WTC11 (cell line): ENCODE measurements around the gene SMOC2. TPM values are rescaled to one million over a fixed set of nuclear protein-coding genes. Genes with fewer than 3 reads are reported as not detected.

Experiments
- ATAC-seq: fragments of 200-7000 bp; cut with Tn5 transposase; 2 replicates; pipeline ENCODE4 v1.10.0; 2021; ENCODE audit warnings: mild to moderate bottlenecking, moderate library complexity
- CTCF ChIA-PET: fragments of 300-600 bp; sonication (Branson Sonifier 250); formaldehyde crosslinking; loops from one replicate; lab custom pipeline; 2021; ENCODE audit warnings: antibody characterized with exemption; lab: Charles Lee
- POLR2A ChIA-PET: fragments of 350-600 bp; sonication (Branson Sonifier 250); formaldehyde crosslinking; loops from one replicate; lab custom pipeline; 2021; ENCODE audit warnings: antibody characterized with exemption; lab: Charles Lee
- DNase-seq: peaks from one replicate; pipeline ENCODE4 v3.0.0; 2021; ENCODE audit warnings: low spot score
- H3K27ac Mint-ChIP-seq: 2 replicates; pipeline ENCODE4 v1.8.0; 2021; ENCODE audit warnings: mixed read lengths
- H3K27me3 Mint-ChIP-seq: 2 replicates; pipeline ENCODE4 v1.8.0; 2021; ENCODE audit warnings: low read depth, mild to moderate bottlenecking, moderate library complexity, mixed read lengths
- H3K36me3 Mint-ChIP-seq: 2 replicates; pipeline ENCODE4 v1.8.0; 2021; ENCODE audit warnings: mixed read lengths
- H3K4me1 Mint-ChIP-seq: 2 replicates; pipeline ENCODE4 v1.8.0; 2022; ENCODE audit warnings: mixed read lengths
- H3K4me3 Mint-ChIP-seq: 2 replicates; pipeline ENCODE4 v1.8.0; 2021; ENCODE audit warnings: mild to moderate bottlenecking, moderate library complexity, mixed read lengths
- H3K9me3 Mint-ChIP-seq: 2 replicates; pipeline ENCODE4 v1.8.0; 2021; ENCODE audit warnings: mixed read lengths
- CREB1 ChIP-seq: sonication (generic); formaldehyde crosslinking; IDR thresholded peaks from 2 replicates; pipeline ENCODE4 v1.8.0; 2023; ENCODE audit warnings: mild to moderate bottlenecking, missing genetic modification reagents
- CREM ChIP-seq: sonication (generic); formaldehyde crosslinking; IDR thresholded peaks from 2 replicates; pipeline ENCODE4 v1.8.1; 2022; ENCODE audit warnings: mild to moderate bottlenecking, missing genetic modification reagents, moderate library complexity
- ELF4 ChIP-seq: sonication (generic); formaldehyde crosslinking; IDR thresholded peaks from 2 replicates; pipeline ENCODE4 v1.8.1; 2022; ENCODE audit warnings: low read depth, mild to moderate bottlenecking, moderate library complexity, missing genetic modification reagents
- FOXP1 ChIP-seq: sonication (generic); formaldehyde crosslinking; IDR thresholded peaks from 2 replicates; pipeline ENCODE4 v1.8.0; 2022; ENCODE audit warnings: missing genetic modification reagents, mild to moderate bottlenecking, moderate library complexity, borderline replicate concordance
- IRF2 ChIP-seq: sonication (generic); formaldehyde crosslinking; IDR thresholded peaks from 2 replicates; pipeline ENCODE4 v1.8.0; 2022; ENCODE audit warnings: low read depth, missing genetic modification reagents, borderline replicate concordance
- KAT7 ChIP-seq: sonication (generic); formaldehyde crosslinking; IDR thresholded peaks from 2 replicates; pipeline ENCODE4 v1.8.1; 2023; ENCODE audit warnings: missing genetic modification reagents, mild to moderate bottlenecking, borderline replicate concordance
- NFE2L1 ChIP-seq: sonication (generic); formaldehyde crosslinking; IDR thresholded peaks from 2 replicates; pipeline ENCODE4 v1.8.1; 2023; ENCODE audit warnings: missing genetic modification reagents
- SMAD4 ChIP-seq: sonication (generic); formaldehyde crosslinking; IDR thresholded peaks from 2 replicates; pipeline ENCODE4 v1.8.0; 2022; ENCODE audit warnings: mild to moderate bottlenecking, missing genetic modification reagents
- SOX15 ChIP-seq: fragments of 250-450 bp; sonication (Bioruptor Pico); IDR thresholded peaks from 2 replicates; pipeline ENCODE4 v1.9.0; 2021; ENCODE audit warnings: mild to moderate bottlenecking
- TEAD1 ChIP-seq: sonication (generic); formaldehyde crosslinking; IDR thresholded peaks from 2 replicates; pipeline ENCODE4 v1.8.0; 2022; ENCODE audit warnings: mild to moderate bottlenecking, missing genetic modification reagents
- TP53 ChIP-seq: sonication (generic); formaldehyde crosslinking; IDR thresholded peaks from 2 replicates; pipeline ENCODE4 v1.8.1; 2023; ENCODE audit warnings: mild to moderate bottlenecking, missing genetic modification reagents
- ZBTB21 ChIP-seq: sonication (generic); formaldehyde crosslinking; IDR thresholded peaks from 2 replicates; pipeline ENCODE4 v1.8.1; 2023; ENCODE audit warnings: mild to moderate bottlenecking, missing genetic modification reagents, borderline replicate concordance
- ZNF396 ChIP-seq: fragments of 250-450 bp; sonication (Bioruptor Pico); IDR thresholded peaks from 2 replicates; pipeline ENCODE4 v1.8.0; 2021; ENCODE audit warnings: mild to moderate bottlenecking, moderate library complexity, borderline replicate concordance
- ZNF416 ChIP-seq: fragments of 250-450 bp; sonication (Bioruptor Pico); IDR thresholded peaks from 2 replicates; pipeline ENCODE4 v1.9.0; 2021; ENCODE audit warnings: mild to moderate bottlenecking, inconsistent platforms
- ZNF423 ChIP-seq: fragments of 250-450 bp; sonication (Bioruptor Pico); IDR thresholded peaks from 2 replicates; pipeline ENCODE4 v2.1.2; 2022; ENCODE audit warnings: mild to moderate bottlenecking, moderate library complexity
- ZNF671 ChIP-seq: fragments of 250-450 bp; sonication (Bioruptor Pico); IDR thresholded peaks from 2 replicates; pipeline ENCODE4 v1.8.0; 2021; ENCODE audit warnings: mild to moderate bottlenecking
- total RNA-seq: library from RNA; stranded (reverse); gene quantifications from 3 replicates; pipeline ENCODE4 v1.2.3, GENCODE V29; 2021
- TF ChIP-seq, protein P1 (sequence below): sonication (generic); formaldehyde crosslinking; conservative IDR thresholded peaks from 2 replicates; pipeline ENCODE4 v1.8.1; 2022; ENCODE audit warnings: mild to moderate bottlenecking, missing genetic modification reagents
- TF ChIP-seq, protein P2 (sequence below): fragments of 250-450 bp; sonication (Bioruptor Pico); conservative IDR thresholded peaks from 2 replicates; pipeline ENCODE4 v1.9.0; 2021; ENCODE audit warnings: mild to moderate bottlenecking
- TF ChIP-seq, protein P3 (sequence below): sonication (generic); formaldehyde crosslinking; IDR thresholded peaks from 2 replicates; pipeline ENCODE4 v1.8.0; 2022; ENCODE audit warnings: mild to moderate bottlenecking, missing genetic modification reagents
- TF ChIP-seq, protein P4 (sequence below): sonication (generic); formaldehyde crosslinking; IDR thresholded peaks from 2 replicates; pipeline ENCODE4 v1.8.0; 2023; ENCODE audit warnings: missing genetic modification reagents
- TF ChIP-seq, protein P5 (sequence below): fragments of 250-450 bp; sonication (Bioruptor Pico); IDR thresholded peaks from 2 replicates; pipeline ENCODE4 v1.9.0; 2021; ENCODE audit warnings: moderate library complexity, mild to moderate bottlenecking, inconsistent platforms, borderline replicate concordance

Gene SMOC2
- total RNA-seq, 1 experiment from 2014 or later, result 3.9 TPM

DNA sequence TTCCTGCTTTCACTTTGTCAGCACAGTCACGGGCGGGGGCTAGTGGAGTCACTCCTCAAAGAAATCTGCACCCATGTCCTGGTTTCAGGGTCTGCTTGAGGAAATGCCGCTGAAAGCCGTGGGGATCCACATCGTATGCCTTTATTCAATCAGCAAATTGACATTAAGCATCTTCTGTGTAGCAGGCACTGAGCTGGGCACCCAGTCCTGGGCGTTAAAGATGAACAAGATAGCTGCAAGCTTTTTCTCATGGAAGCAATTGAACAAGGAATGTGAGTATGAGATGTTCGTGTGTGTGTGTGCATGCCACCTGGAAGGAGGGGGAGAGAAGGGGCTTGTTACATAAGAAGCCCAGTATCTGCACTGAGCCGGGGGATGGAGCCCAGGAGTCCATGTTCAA is 243.9 kb downstream of the SMOC2 start:
- Mint-ChIP-seq H3K4me1 (peaks cover 48% of the 10 kb centered on the region), H3K27ac (no peak overlapping the region), H3K36me3 (peaks cover 7% of the 10 kb centered on the region), H3K4me3 (no peak overlapping the region), H3K9me3 (peaks cover 20% of the 10 kb centered on the region), H3K27me3 (no peaks in the 10 kb centered on the region; the same call in 1 of the 2 replicates)
- TF ChIP-seq ZBTB21 (CRISPR knock-in tag) (no peak), ELF4 (CRISPR knock-in tag) (no peak), KAT7 (no peak), SOX15 (no peak), ZNF396 (CRISPR knock-in tag) (no peak), IRF2 (CRISPR knock-in tag) (no peak), SMAD4 (CRISPR knock-in tag) (no peak), TP53 (no peak), FOXP1 (CRISPR knock-in tag) (no peak)
- TF ChIP-seq, protein P1, sequence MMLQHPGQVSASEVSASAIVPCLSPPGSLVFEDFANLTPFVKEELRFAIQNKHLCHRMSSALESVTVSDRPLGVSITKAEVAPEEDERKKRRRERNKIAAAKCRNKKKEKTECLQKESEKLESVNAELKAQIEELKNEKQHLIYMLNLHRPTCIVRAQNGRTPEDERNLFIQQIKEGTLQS, result no peak
- TF ChIP-seq, protein P2, sequence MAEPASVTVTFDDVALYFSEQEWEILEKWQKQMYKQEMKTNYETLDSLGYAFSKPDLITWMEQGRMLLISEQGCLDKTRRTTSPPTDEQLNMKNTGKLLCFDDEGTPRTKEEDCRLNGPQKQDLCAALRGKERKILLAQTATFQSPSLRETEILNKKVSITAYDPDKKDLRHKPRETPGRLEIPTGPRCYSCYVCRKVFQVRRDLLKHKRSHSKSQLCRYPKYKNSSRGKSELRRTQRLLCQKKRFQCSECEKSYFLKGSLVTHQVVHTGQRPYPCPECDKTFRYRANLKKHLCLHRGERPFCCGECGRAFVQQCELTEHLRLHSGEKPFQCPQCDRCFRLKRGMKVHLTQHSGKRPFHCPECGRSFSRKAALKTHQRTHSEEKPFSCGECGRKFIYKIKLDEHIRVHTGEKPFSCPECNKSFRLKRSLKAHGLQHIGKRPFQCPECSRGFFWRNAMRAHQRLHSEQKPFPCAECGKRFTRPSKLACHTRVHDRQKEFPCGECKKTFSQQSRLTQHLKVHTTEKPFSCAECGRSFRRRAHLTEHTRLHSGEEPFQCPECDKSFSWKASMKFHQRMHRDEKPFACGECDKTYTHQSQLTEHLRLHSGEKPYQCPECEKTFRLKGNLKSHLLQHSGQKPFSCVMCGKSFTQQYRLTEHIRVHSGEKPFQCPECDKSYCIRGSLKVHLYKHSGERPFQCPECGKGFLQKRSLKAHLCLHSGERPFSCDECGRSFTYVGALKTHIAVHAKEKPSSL, result no peak
- TF ChIP-seq, protein P3, sequence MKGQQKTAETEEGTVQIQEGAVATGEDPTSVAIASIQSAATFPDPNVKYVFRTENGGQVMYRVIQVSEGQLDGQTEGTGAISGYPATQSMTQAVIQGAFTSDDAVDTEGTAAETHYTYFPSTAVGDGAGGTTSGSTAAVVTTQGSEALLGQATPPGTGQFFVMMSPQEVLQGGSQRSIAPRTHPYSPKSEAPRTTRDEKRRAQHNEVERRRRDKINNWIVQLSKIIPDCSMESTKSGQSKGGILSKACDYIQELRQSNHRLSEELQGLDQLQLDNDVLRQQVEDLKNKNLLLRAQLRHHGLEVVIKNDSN, result no peak
- ATAC-seq (no peak), DNase-seq (no peak)
- ChIA-PET POLR2A (no interaction called here), CTCF (no interaction called here)

DNA sequence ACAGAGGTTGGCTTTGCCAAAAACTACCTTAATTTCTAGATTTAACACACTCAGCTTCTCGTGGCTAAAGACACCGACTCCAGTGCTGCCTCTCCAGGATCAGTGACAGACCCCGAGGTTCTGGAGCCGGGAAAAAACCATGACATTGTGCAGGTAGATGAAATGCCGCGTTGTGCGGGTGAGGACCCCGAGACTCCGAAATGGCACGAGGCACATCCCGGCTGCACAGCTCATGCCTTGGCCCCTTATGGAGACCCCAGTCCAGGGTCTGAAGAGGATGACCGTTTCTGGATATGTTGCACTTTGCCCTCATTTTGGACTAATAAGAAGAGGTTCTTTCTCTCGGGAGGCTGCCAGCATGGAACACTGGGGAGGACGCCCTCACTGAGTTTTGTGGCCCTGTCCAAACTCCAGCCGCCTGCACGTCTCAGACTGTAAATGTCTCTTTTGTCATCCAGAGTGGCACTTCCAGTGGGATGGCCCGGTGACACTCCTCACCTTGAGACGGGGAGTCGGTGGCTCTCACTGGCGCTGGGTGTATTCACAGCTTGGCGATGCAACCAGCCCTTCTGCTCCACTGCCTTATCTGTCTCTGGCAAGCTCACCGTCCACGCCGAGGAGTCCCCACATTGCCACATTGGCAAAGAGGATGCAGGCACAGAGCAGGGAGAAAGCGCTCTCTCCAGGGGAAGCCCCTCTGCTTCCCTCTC is 245.2 kb downstream of the SMOC2 start:
- ChIA-PET POLR2A (no interaction called here), CTCF (no interaction called here)
- Mint-ChIP-seq H3K9me3 (peaks cover 10% of the 10 kb centered on the region), H3K4me3 (no peak overlapping the region), H3K4me1 (peaks cover 48% of the 10 kb centered on the region), H3K27ac (no peak overlapping the region), H3K27me3 (no peaks in the 10 kb centered on the region; the same call in 1 of the 2 replicates), H3K36me3 (peaks cover 3% of the 10 kb centered on the region; the same call in 1 of the 2 replicates)
- ATAC-seq (no peak), DNase-seq (no peak)
- no peak for TF ChIP-seq ZNF671 (CRISPR knock-in tag)
- no peak for TF ChIP-seq NFE2L1 (CRISPR knock-in tag)
- no peak for TF ChIP-seq CREM (CRISPR knock-in tag)
- no peak for TF ChIP-seq ZNF416
- TF ChIP-seq, protein P4, sequence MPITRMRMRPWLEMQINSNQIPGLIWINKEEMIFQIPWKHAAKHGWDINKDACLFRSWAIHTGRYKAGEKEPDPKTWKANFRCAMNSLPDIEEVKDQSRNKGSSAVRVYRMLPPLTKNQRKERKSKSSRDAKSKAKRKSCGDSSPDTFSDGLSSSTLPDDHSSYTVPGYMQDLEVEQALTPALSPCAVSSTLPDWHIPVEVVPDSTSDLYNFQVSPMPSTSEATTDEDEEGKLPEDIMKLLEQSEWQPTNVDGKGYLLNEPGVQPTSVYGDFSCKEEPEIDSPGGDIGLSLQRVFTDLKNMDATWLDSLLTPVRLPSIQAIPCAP (CRISPR knock-in tag), result no peak
- no peak for TF ChIP-seq TEAD1 (CRISPR knock-in tag)

DNA sequence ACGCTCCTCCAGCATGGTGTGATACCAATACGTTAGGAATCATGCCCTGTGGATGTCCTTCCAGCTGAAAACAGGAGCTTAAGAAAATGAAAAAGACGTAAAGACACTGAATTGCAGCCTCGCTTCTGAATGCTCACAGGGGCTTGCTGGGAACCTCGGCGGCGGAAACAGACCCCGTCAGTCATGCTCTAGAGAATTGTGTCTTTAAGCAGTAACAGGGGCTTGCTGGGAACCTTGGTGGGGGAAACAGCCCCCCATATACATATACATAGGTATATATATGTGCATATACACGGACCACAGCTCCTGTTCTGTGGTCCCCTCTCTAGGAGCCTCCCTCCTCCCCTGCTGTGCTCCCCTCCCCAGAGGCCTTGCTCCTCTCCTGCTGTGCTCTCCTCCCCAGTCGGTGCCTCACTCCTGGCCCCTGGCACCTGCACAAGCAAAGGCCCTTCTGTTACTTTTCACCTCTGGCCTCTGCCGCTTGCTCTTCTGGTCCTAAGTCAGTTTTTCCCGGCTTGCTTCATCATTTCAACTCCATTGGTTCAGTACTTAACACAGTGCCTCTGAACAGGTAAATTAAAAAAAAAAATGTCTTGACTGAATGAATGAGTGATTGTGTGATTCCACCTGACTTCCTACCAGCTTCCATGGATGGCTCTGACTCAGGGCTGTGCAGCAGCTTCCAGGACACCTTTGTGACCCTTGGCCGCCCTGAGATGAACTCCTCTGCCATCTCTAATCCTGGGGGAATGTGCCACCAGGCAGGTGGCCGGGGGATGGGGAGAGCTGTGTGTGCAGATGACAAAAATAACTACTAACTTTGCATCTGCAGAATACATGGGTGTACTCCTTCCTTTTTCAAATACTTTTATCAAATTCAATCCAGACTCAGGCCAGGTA is 246.1 kb downstream of the SMOC2 start:
- Mint-ChIP-seq H3K27ac (no peak overlapping the region), H3K27me3 (no peaks in the 10 kb centered on the region), H3K4me1 (peaks cover 46% of the 10 kb centered on the region), H3K36me3 (no peaks in the 10 kb centered on the region), H3K9me3 (peaks cover 8% of the 10 kb centered on the region), H3K4me3 (no peak overlapping the region)
- ChIA-PET POLR2A (no interaction called here), CTCF (no interaction called here)
- ATAC-seq (no peak), DNase-seq (no peak)
- TF ChIP-seq KAT7 (no peak), ELF4 (CRISPR knock-in tag) (no peak), CREB1 (no peak), FOXP1 (CRISPR knock-in tag) (no peak), ZNF423 (CRISPR knock-in tag) (peak; percentile 98)
- TF ChIP-seq, protein P5, sequence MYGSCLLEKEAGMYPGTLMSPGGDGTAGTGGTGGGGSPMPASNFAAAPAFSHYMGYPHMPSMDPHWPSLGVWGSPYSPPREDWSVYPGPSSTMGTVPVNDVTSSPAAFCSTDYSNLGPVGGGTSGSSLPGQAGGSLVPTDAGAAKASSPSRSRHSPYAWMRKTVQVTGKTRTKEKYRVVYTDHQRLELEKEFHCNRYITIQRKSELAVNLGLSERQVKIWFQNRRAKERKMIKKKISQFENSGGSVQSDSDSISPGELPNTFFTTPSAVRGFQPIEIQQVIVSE (CRISPR knock-in tag), result no peak
